CD14-positive monocyte (primary cell): ENCODE results near the gene PUM2. TPM values are rescaled to one million over a fixed set of nuclear protein-coding genes. Genes with fewer than 3 reads are reported as not detected.
"Not testable (repeated sequence)": the region's sequence is repeated elsewhere in the genome, so short reads cannot be mapped to it uniquely, and the experiment has no call there.

Experiments used
- DNase-seq, 3 donors: peaks; one replicate each; pipeline ENCODE4 v3.0.0-alpha.2; 2011 to 2022
- H2AFZ ChIP-seq: 2 replicates; pipeline ENCODE4 v1.6.0; 2012; ENCODE audit warnings: mild to moderate bottlenecking, low read depth, low read length, inconsistent platforms; ENCODE audit not compliant: insufficient read depth, poor library complexity, severe bottlenecking
- H3K27ac ChIP-seq, 2 donors: 1 replicate in 1 of 2; 2 replicates in 1 of 2; pipeline ENCODE4 v1.5.1; 2012 to 2013; ENCODE audit warnings: low read length in 2 of 2, control low read depth in 1 of 2, inconsistent platforms in 1 of 2, low read depth in 1 of 2, mild to moderate bottlenecking in 1 of 2
- H3K27me3 ChIP-seq, 2 donors: one replicate each; pipeline versions ENCODE4 v1.6.0 to v1.6.1; 2011 to 2013; ENCODE audit warnings: low read length in 2 of 2; ENCODE audit not compliant: control insufficient read depth in 2 of 2, insufficient read depth in 2 of 2
- H3K36me3 ChIP-seq, 2 donors: replicated peaks in 1 of 2; 1 replicate in 1 of 2; 2 replicates in 1 of 2; pipeline versions ENCODE4 v1.5.1 to v1.6.1; 2012 to 2013; ENCODE audit warnings: low read length in 2 of 2, control low read depth in 1 of 2, inconsistent platforms in 1 of 2, mild to moderate bottlenecking in 1 of 2; ENCODE audit not compliant: insufficient read depth in 2 of 2, control insufficient read depth in 1 of 2
- H3K4me1 ChIP-seq, 2 donors: 1 replicate in 1 of 2; 2 replicates in 1 of 2; pipeline versions ENCODE4 v1.5.1 to v1.6.1; 2012 to 2013; ENCODE audit warnings: low read length in 2 of 2, control low read depth in 1 of 2, inconsistent platforms in 1 of 2, mild to moderate bottlenecking in 1 of 2, moderate library complexity in 1 of 2; ENCODE audit not compliant: insufficient read depth in 2 of 2, control insufficient read depth in 1 of 2
- H3K4me2 ChIP-seq: replicated peaks from 2 replicates; pipeline ENCODE3; 2012; ENCODE audit warnings: low read length, moderate library complexity, mild to moderate bottlenecking; ENCODE audit not compliant: poor library complexity, severe bottlenecking; ENCODE audit errors: extremely low read depth
- H3K4me3 ChIP-seq, 3 experiments: fragments of 200-600 bp in 1 of 3; sonication (generic) in 1 of 3; replicated peaks in 1 of 3; 1 replicate in 2 of 3; 2 replicates in 1 of 3; pipeline ENCODE4 v1.5.1; 2011 to 2013; ENCODE audit warnings: low read length in 3 of 3, mild to moderate bottlenecking in 3 of 3, control low read depth in 2 of 3, low read depth in 2 of 3, inconsistent platforms in 1 of 3, moderate library complexity in 1 of 3
- H3K79me2 ChIP-seq: 2 replicates; pipeline ENCODE4 v1.6.0; 2012; ENCODE audit warnings: mild to moderate bottlenecking, control low read depth, inconsistent platforms, low read length, moderate library complexity; ENCODE audit not compliant: insufficient read depth
- H3K9ac ChIP-seq: 2 replicates; pipeline ENCODE4 v1.6.0; 2017; ENCODE audit warnings: low read length, mild to moderate bottlenecking; ENCODE audit not compliant: insufficient read depth, poor library complexity, severe bottlenecking
- H3K9me3 ChIP-seq, 2 donors: replicated peaks in 1 of 2; 1 replicate in 1 of 2; 2 replicates in 1 of 2; pipeline versions ENCODE4 v1.5.1 to v1.6.1; 2012 to 2013; ENCODE audit warnings: low read length in 2 of 2, control low read depth in 1 of 2; ENCODE audit not compliant: control insufficient read depth in 1 of 2, insufficient read depth in 1 of 2
- H4K20me1 ChIP-seq: 2 replicates; pipeline ENCODE4 v1.6.0; 2012; ENCODE audit warnings: mild to moderate bottlenecking, low read length, control low read depth, moderate library complexity; ENCODE audit not compliant: insufficient read depth
- H3K27ac Mint-ChIP-seq, 7 donors: one replicate each; pipeline ENCODE4 v1.8.0; 2020; ENCODE audit warnings: mild to moderate bottlenecking in 7 of 7, mixed read lengths in 7 of 7, moderate library complexity in 6 of 7, inconsistent platforms in 2 of 7
- H3K27me3 Mint-ChIP-seq, 3 donors: one replicate each; pipeline ENCODE4 v1.8.0; 2021 to 2022; ENCODE audit warnings: low read depth in 3 of 3, mild to moderate bottlenecking in 3 of 3, mixed read lengths in 3 of 3, moderate library complexity in 3 of 3, inconsistent platforms in 1 of 3
- H3K36me3 Mint-ChIP-seq, 2 donors: one replicate each; pipeline ENCODE4 v1.8.0; 2020; ENCODE audit warnings: mixed read lengths in 2 of 2, inconsistent platforms in 1 of 2, mild to moderate bottlenecking in 1 of 2
- H3K4me1 Mint-ChIP-seq: one replicate; pipeline ENCODE4 v1.8.0; 2020; ENCODE audit warnings: mild to moderate bottlenecking, mixed read lengths
- H3K4me3 Mint-ChIP-seq, 2 donors: one replicate each; pipeline ENCODE4 v1.8.0; 2020; ENCODE audit warnings: mild to moderate bottlenecking in 2 of 2, mixed read lengths in 2 of 2, moderate library complexity in 1 of 2
- H3K9me3 Mint-ChIP-seq, 7 donors: one replicate each; pipeline ENCODE4 v1.8.0; 2020 to 2022; ENCODE audit warnings: mixed read lengths in 7 of 7, mild to moderate bottlenecking in 6 of 7, moderate library complexity in 6 of 7, inconsistent platforms in 2 of 7
- WGBS: methylation state at CpG from one replicate; pipeline ENCODE4 v1.1.5; 2013; ENCODE audit warnings: missing lambda C conversion rate; ENCODE audit not compliant: insufficient coverage; 5-methylcytosine and 5-hydroxymethylcytosine counted together
- intact Hi-C, 2 donors: fragments of 100-400 bp; cut with micrococcal nuclease; formaldehyde crosslinking; loops; one replicate each; pipeline versions ENCODE4 v1.15.0 to v1.15.1; 2023
- polyA plus RNA-seq, 3 donors: library from polyadenylated mRNA; depleted of rRNA in 1 of 3; unstranded in 2 of 3; stranded (reverse) in 1 of 3; fragments of 300-500 nt in 2 of 3; fragments of >200 nt in 1 of 3; fragmentation: Illumina TruSeq in 2 of 3; gene quantifications; 1 replicate in 2 of 3; 2 replicates in 1 of 3; pipeline ENCODE4 v1.2.3, GENCODE V29; 2012 to 2021
- TF ChIP-seq, protein P1 (sequence below): fragments of 200-600 bp; IDR thresholded peaks from one replicate; pipeline ENCODE4 v1.8.0; 2022; ENCODE audit warnings: antibody characterized with exemption, mild to moderate bottlenecking

PUM2 gene
- polyA plus RNA-seq, 3 donors: 7.2 to 22.4 (median 8.3) TPM

DNA sequence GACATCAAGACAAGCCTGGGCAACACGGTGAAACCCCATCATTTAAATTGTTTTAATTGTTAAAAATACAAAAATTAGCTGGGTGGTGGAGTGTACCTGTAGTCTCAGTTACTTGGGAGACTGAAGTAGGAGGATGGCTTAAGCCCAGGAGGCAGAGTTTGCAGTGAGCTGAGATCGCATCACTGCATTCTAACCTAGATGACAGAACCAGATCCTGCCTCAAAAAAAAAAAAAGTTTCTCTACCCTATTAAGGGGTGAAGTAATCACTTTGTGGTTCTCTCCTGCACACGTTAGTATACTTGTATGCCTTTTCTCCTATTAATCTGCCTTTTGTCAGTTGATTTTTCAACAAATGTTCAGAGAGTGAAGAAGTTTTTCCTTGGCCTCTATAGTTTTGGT is 18.1 kb upstream of the PUM2 start:
- H3K79me2 ChIP-seq: no peaks in the 10 kb centered on the region
- H3K4me1 ChIP-seq: peaks cover 8 to 10% of the 10 kb centered on the region in 2 donors
- DNase-seq: no peak
- H3K9me3 ChIP-seq: peaks cover 0 to 5% of the 10 kb centered on the region in 2 donors
- Mint-ChIP-seq H3K36me3 (no peaks in the 10 kb centered on the region), H3K4me3 (no peak overlapping the region), H3K27ac (no peak overlapping the region), H3K9me3 (peaks cover 1 to 20% (median 8%) of the 10 kb centered on the region in 7 donors), H3K4me1 (peaks cover 10% of the 10 kb centered on the region), H3K27me3 (peaks cover 8 to 16% (median 11%) of the 10 kb centered on the region in 3 donors)
- no peak overlapping the region for H3K9ac ChIP-seq
- H4K20me1 ChIP-seq: no peaks in the 10 kb centered on the region
- H3K4me2 ChIP-seq: no peak overlapping the region
- no peaks in the 10 kb centered on the region for H3K36me3 ChIP-seq
- WGBS: no CpG with 5 or more reads among the region's 3 CpGs
- peaks cover 2% of the 10 kb centered on the region in 2 donors for H3K27me3 ChIP-seq
- TF ChIP-seq, protein P1, sequence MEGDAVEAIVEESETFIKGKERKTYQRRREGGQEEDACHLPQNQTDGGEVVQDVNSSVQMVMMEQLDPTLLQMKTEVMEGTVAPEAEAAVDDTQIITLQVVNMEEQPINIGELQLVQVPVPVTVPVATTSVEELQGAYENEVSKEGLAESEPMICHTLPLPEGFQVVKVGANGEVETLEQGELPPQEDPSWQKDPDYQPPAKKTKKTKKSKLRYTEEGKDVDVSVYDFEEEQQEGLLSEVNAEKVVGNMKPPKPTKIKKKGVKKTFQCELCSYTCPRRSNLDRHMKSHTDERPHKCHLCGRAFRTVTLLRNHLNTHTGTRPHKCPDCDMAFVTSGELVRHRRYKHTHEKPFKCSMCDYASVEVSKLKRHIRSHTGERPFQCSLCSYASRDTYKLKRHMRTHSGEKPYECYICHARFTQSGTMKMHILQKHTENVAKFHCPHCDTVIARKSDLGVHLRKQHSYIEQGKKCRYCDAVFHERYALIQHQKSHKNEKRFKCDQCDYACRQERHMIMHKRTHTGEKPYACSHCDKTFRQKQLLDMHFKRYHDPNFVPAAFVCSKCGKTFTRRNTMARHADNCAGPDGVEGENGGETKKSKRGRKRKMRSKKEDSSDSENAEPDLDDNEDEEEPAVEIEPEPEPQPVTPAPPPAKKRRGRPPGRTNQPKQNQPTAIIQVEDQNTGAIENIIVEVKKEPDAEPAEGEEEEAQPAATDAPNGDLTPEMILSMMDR: no peak
- H3K27ac ChIP-seq: no peak overlapping the region
- no peak overlapping the region for H3K4me3 ChIP-seq
- no peak overlapping the region for H2AFZ ChIP-seq
- intact Hi-C loops: no loop called here

DNA sequence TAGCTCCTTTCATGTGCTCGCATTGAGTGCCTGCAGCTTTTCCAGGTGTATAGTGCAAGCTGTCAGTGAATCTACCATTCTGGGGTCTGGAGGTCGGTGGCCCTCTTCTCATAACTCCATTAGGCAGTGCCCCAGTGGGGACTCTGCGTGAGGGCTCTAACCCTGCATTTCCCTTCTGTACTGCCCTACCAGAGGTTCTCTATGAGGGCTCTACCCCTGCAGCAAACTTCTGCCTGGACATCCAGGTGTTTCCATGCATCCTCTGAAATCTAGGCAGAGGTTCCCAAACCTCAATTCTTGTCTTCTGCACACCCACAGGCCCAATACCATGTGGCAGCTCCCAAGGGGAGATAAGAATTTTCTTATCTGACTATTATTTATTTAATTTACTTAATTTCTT is 17.3 kb upstream of the PUM2 start:
- H3K4me1 Mint-ChIP-seq: peaks cover 10% of the 10 kb centered on the region
- H3K4me3 ChIP-seq, H3K9ac ChIP-seq, H3K27ac Mint-ChIP-seq, H3K4me2 ChIP-seq, H3K27ac ChIP-seq, H3K4me1 ChIP-seq, H3K79me2 ChIP-seq, H3K4me3 Mint-ChIP-seq, H3K9me3 ChIP-seq, H3K36me3 ChIP-seq, intact Hi-C loops, H4K20me1 ChIP-seq, DNase-seq, H2AFZ ChIP-seq, H3K36me3 Mint-ChIP-seq, H3K27me3 ChIP-seq: not testable (repeated sequence)
- peaks cover 1 to 20% (median 8%) of the 10 kb centered on the region in 7 donors for H3K9me3 Mint-ChIP-seq
- 89% methylated on average over 3 of the region's 3 CpGs for WGBS
- peaks cover 8 to 13% (median 11%) of the 10 kb centered on the region in 3 donors for H3K27me3 Mint-ChIP-seq
